ENCODE results near the gene TMEM200B.
"Not testable (repeated sequence)": the region's sequence is repeated elsewhere in the genome, so short reads cannot be mapped to it uniquely, and the experiment has no call there.

GRCh38 chr1:29092704-29093103 is 31.0 kb downstream of the TMEM200B start:
- not testable (repeated sequence) for TF ChIP-seq CTCF, POLR2A (IDR thresholded peaks at IDR 0.05)

Measured in heart left ventricle (tissue), 13 donors.